ENCODE measurements around the gene NIF3L1. TPM values are rescaled to one million over a fixed set of nuclear protein-coding genes. Genes with fewer than 3 reads are reported as not detected.

The NIF3L1 gene
- total and polyA plus RNA-seq, 2 of the 13 experiments (the other 11 are each of a cell fraction or from before 2014, with no cell fraction given), result 67.9 to 75.2 TPM

GRCh38 chr2:200864176-200865034 lies 24.8 kb upstream of the NIF3L1 start, which contains the start of gene CLK1 (continued):
- TF ChIP-seq ZNF512B (CRISPR knock-in tag; IDR thresholded peaks at IDR 0.05; ENCODE audit: borderline replicate concordance) (peak; percentile 97), ZNF720 (CRISPR knock-in tag; IDR thresholded peaks at IDR 0.05) (peak; percentile 86; the same call in 1 of the 2 replicates), ZNF205 (CRISPR knock-in tag; IDR thresholded peaks at IDR 0.05) (peak; percentile 91), EED (CRISPR knock-in tag; IDR thresholded peaks at IDR 0.05) (peak; percentile 84), HNRNPH1 (optimal IDR thresholded peaks at IDR 0.05; ENCODE audit: low read depth, low read length) (no peak), ZFP1 (CRISPR knock-in tag; IDR thresholded peaks at IDR 0.05) (peak; percentile 62), ZNF598 (CRISPR knock-in tag; IDR thresholded peaks at IDR 0.05; ENCODE audit: borderline replicate concordance) (no peak), ZNF724P (CRISPR knock-in tag; IDR thresholded peaks at IDR 0.05; ENCODE audit: borderline replicate concordance) (peak; percentile 99), ZNF784 (CRISPR knock-in tag; IDR thresholded peaks at IDR 0.05; ENCODE audit: borderline replicate concordance) (peak; percentile 92), ETS1 (CRISPR knock-in tag; IDR thresholded peaks at IDR 0.05) (0 out of 2 replicates have a peak, but pooled peaks have one; percentile 67), ARHGAP35 (CRISPR knock-in tag; IDR thresholded peaks at IDR 0.05; ENCODE audit: borderline replicate concordance) (peak; percentile 97), RFX5 (IDR thresholded peaks at IDR 0.05; ENCODE audit: low read depth, low read length) (peak; percentile 68; the same call in 1 of the 2 replicates), MBD4 (IDR thresholded peaks at IDR 0.05; ENCODE audit: borderline replicate concordance, low read length) (no peak), CHD4 (IDR thresholded peaks at IDR 0.05; ENCODE audit: borderline replicate concordance, low read length) (no peak; the same call in 1 of the 2 replicates), RAD21 (CRISPR knock-in tag; IDR thresholded peaks at IDR 0.05) (peak; percentile 54), CCDC6 (CRISPR knock-in tag; IDR thresholded peaks at IDR 0.05) (peak; percentile 90; the same call in 1 of the 2 replicates), ZNF552 (CRISPR knock-in tag; IDR thresholded peaks at IDR 0.05; ENCODE audit: borderline replicate concordance) (peak; percentile 91; the same call in 1 of the 2 replicates), ZNF564 (CRISPR knock-in tag; IDR thresholded peaks at IDR 0.05) (peak; percentile 94; the same call in 1 of the 2 replicates), ZNF639 (CRISPR knock-in tag; conservative IDR thresholded peaks at IDR 0.05) (peak; percentile 87), XRCC5 (optimal IDR thresholded peaks at IDR 0.05; ENCODE audit: low read length) (peak; percentile 88), RFX3 (CRISPR knock-in tag; IDR thresholded peaks at IDR 0.05) (no peak)
- TF ChIP-seq, protein P1, sequence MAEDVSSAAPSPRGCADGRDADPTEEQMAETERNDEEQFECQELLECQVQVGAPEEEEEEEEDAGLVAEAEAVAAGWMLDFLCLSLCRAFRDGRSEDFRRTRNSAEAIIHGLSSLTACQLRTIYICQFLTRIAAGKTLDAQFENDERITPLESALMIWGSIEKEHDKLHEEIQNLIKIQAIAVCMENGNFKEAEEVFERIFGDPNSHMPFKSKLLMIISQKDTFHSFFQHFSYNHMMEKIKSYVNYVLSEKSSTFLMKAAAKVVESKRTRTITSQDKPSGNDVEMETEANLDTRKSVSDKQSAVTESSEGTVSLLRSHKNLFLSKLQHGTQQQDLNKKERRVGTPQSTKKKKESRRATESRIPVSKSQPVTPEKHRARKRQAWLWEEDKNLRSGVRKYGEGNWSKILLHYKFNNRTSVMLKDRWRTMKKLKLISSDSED (CRISPR knock-in tag; IDR thresholded peaks at IDR 0.05), result 0 out of 2 replicates have a peak, but pooled peaks have one; percentile 54
